IgD-negative memory B cell (primary cell): ENCODE data around the gene PTGR1. TPM values are rescaled to one million over a fixed set of nuclear protein-coding genes. Genes with fewer than 3 reads are reported as not detected.
A peak's percentile ranks its signal among the peaks of the same experiment; 100 is the strongest.

Source experiments
- H3K27ac Mint-ChIP-seq, 3 donors: one replicate each; pipeline ENCODE4 v1.8.0; 2020 to 2022; ENCODE audit warnings: mild to moderate bottlenecking in 3 of 3, mixed read lengths in 3 of 3, moderate library complexity in 1 of 3
- H3K27me3 Mint-ChIP-seq: one replicate; pipeline ENCODE4 v1.8.0; 2021; ENCODE audit warnings: mixed read lengths
- H3K36me3 Mint-ChIP-seq: one replicate; pipeline ENCODE4 v1.8.0; 2020; ENCODE audit warnings: mild to moderate bottlenecking, mixed read lengths
- H3K4me1 Mint-ChIP-seq, 3 donors: one replicate each; pipeline ENCODE4 v1.8.0; 2020 to 2022; ENCODE audit warnings: mixed read lengths in 3 of 3, mild to moderate bottlenecking in 1 of 3
- H3K4me3 Mint-ChIP-seq, 4 donors: one replicate each; pipeline ENCODE4 v1.8.0; 2020 to 2022; ENCODE audit warnings: mild to moderate bottlenecking in 4 of 4, mixed read lengths in 4 of 4, moderate library complexity in 3 of 4
- H3K9me3 Mint-ChIP-seq, 3 donors: one replicate each; pipeline ENCODE4 v1.8.0; 2020 to 2021; ENCODE audit warnings: mixed read lengths in 3 of 3, mild to moderate bottlenecking in 1 of 3
- polyA plus RNA-seq: library from polyadenylated mRNA; unstranded; fragments of 300-500 nt; fragmentation: Illumina TruSeq; gene quantifications from one replicate; pipeline ENCODE4 v1.2.3, GENCODE V29; 2021

PTGR1 gene
- polyA plus RNA-seq, 1 donor from 2014 or later, result 0.15 TPM

DNA sequence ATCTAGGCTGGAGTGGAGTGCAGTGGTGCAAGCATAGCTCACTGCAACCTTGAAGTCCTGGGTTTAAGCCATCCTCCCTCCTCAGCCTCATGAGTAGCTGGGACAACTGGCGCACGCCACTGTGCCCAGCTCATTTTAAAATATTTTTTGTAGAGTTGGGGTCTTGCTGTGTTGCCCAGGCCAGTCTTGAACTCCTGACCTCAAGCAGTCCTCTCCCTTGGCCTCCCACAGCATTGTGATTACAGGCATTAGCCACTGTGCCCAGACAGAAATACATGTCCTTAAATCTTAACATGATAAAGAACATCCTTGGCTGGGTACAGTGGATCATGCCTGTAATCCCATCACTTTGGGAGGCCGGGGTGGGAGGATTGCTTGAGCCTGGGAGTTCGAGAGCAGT is 67.7 kb downstream of the PTGR1 start:
- Mint-ChIP-seq H3K27ac (no peak overlapping the region), H3K4me1 (no peaks in the 10 kb centered on the region), H3K9me3 (peaks cover 5 to 12% (median 8%) of the 10 kb centered on the region in 3 donors), H3K27me3 (no peaks in the 10 kb centered on the region), H3K36me3 (peaks cover 23% of the 10 kb centered on the region), H3K4me3 (no peak overlapping the region)

DNA sequence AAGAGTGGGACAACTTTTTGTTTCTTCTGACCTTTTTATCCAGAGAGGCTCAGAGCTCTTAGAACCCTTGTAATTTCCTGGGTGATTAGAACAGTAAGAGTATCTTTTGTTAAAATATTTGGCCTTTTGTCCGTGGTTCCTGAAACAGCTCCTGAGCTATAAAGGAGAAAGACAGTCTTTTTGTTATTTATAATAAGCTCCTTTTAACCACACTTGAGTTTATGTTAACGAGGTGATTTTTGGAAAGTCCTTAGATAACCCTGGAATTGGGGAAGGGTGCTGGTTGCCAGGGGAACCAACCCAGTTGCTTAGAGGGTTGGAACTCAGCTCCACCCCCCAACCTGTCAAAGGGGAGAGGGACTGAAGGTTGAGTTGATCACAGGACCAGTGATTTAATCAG is 69.7 kb downstream of the PTGR1 start:
- Mint-ChIP-seq H3K36me3 (peaks cover 17% of the 10 kb centered on the region), H3K27ac (no peak overlapping the region), H3K4me1 (peaks cover 5 to 11% (median 8%) of the 10 kb centered on the region in 3 donors), H3K9me3 (peaks cover 2 to 9% (median 6%) of the 10 kb centered on the region in 3 donors), H3K27me3 (peaks cover 5% of the 10 kb centered on the region), H3K4me3 (no peak overlapping the region)

DNA sequence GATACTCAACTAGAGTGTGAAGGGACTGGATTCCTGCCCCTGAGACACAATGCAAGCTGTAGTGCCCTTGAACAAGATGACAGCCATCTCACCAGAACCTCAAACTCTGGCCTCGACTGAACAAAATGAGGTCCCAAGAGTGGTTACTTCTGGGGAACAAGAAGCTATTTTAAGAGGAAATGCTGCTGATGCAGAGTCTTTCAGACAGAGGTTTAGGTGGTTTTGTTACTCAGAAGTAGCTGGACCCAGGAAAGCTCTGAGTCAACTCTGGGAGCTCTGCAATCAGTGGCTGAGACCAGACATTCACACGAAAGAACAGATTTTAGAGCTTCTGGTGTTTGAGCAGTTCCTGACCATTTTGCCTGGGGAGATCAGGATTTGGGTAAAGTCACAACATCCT is 72.1 kb downstream of the PTGR1 start:
- Mint-ChIP-seq H3K4me3 (no peak overlapping the region), H3K9me3 (peaks cover 0 to 5% (median 3%) of the 10 kb centered on the region in 3 donors), H3K4me1 (peaks cover 11 to 15% (median 13%) of the 10 kb centered on the region in 3 donors), H3K27me3 (peaks cover 9% of the 10 kb centered on the region), H3K36me3 (peaks cover 8% of the 10 kb centered on the region), H3K27ac (no peak overlapping the region)

- Mint-ChIP-seq H3K27ac (peak within 1 kb of the TSS; percentile 70 to 95 (median 86)), H3K27me3 (peaks cover 9% of the 10 kb centered on the region), H3K36me3 (peaks cover 6% of the 10 kb centered on the region)
Measured at GRCh38 chr9:111525056-111525977, 74.1 kb downstream of the PTGR1 start, which contains the start of gene ZNF483. ZNF483 (plus strand) TSS chr9:111525179; CDS start chr9:111527396, 2,217 bp downstream.

DNA sequence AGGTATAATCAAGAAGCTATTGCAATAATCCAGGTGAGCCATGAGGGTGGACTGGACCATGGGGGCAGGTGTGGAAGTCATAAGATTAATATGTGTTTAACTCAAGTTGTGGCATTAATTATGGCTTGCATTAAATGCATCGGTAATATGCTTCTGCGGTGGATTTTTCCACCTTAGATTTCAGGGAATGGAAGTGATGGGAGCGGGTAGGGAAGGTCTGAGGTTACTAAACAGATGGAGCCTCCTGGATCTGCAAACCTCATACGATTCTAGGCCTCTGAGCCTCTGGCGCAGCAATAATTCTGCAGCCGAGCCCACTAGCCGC is 74.8 kb downstream of the PTGR1 start:
- H3K4me3 Mint-ChIP-seq, result peak overlapping the region; percentile 86 to 98 (median 92)
- peaks cover 9% of the 10 kb centered on the region for H3K27me3 Mint-ChIP-seq
- H3K9me3 Mint-ChIP-seq, result peaks cover 0 to 5% (median 0%) of the 10 kb centered on the region in 3 donors
- H3K36me3 Mint-ChIP-seq, result peaks cover 9% of the 10 kb centered on the region
- H3K4me1 Mint-ChIP-seq, result peaks cover 11 to 15% (median 13%) of the 10 kb centered on the region in 3 donors
- peak overlapping the region; percentile 54 to 95 (median 70) for H3K27ac Mint-ChIP-seq

More at GRCh38 chr9:111525056-111525977, 74.1 kb downstream of the PTGR1 start, which contains the start of gene ZNF483:
- H3K9me3 Mint-ChIP-seq, result peaks cover 0 to 5% (median 0%) of the 10 kb centered on the region in 3 donors
- peak within 1 kb of the TSS; percentile 86 to 98 (median 92) for H3K4me3 Mint-ChIP-seq
- H3K4me1 Mint-ChIP-seq, result peaks cover 11 to 15% (median 13%) of the 10 kb centered on the region in 3 donors

- peaks cover 2% of the 10 kb centered on the region for H3K36me3 Mint-ChIP-seq
- H3K9me3 Mint-ChIP-seq, result peaks cover 0 to 9% (median 5%) of the 10 kb centered on the region in 3 donors
- H3K27ac Mint-ChIP-seq, result no peak overlapping the region
- H3K4me3 Mint-ChIP-seq, result no peak overlapping the region
- H3K27me3 Mint-ChIP-seq, result peaks cover 1% of the 10 kb centered on the region
- H3K4me1 Mint-ChIP-seq, result no peaks in the 10 kb centered on the region
Measured at GRCh38 chr9:111516061-111516465, 83.4 kb downstream of the PTGR1 start.

DNA sequence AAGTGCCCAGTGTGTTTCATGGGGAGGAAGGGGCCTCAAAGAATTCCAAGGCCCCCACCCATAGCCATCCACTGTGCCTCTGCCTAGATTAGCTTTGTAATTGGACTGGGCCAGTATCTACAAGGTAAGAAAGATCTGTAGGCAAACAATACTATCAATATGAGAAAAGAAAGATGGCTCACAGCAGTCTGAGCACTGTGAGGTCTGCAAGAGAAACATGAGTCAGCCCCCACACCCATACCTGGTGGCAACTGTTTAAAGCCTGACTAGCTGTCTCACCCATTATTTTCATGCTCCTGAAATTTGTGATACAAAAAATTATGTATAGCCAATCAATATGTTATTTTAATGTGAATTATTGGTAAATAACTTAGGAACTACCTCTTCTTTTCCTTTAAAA is 84.5 kb downstream of the PTGR1 start:
- no peaks in the 10 kb centered on the region for H3K4me1 Mint-ChIP-seq
- no peak overlapping the region for H3K27ac Mint-ChIP-seq
- H3K36me3 Mint-ChIP-seq, result peaks cover 1% of the 10 kb centered on the region
- H3K9me3 Mint-ChIP-seq, result peaks cover 0 to 13% (median 10%) of the 10 kb centered on the region in 3 donors
- peaks cover 2% of the 10 kb centered on the region for H3K27me3 Mint-ChIP-seq
- H3K4me3 Mint-ChIP-seq, result peak overlapping the region in 1 of 4 donors; percentile 65

Other genes with a start within 250 kb of the PTGR1 start
- 10.9 TPM for gene ECPAS, start 115.3 kb downstream of the PTGR1 start, polyA plus RNA-seq
- 1.5 TPM for gene ZNF483, start 74.5 kb downstream of the PTGR1 start, polyA plus RNA-seq
- 3.6 TPM for gene DNAJC25, start 31.7 kb upstream of the PTGR1 start, polyA plus RNA-seq
- gene GNG10, start 62.0 kb upstream of the PTGR1 start, polyA plus RNA-seq, result 16.2 TPM
- not detected for gene SHOC1, start 195.3 kb upstream of the PTGR1 start, polyA plus RNA-seq